ENCODE measurements around the gene PCGF3.
A peak's percentile ranks its signal among the peaks of the same experiment; 100 is the strongest.
"Not testable (repeated sequence)": the region's sequence is repeated elsewhere in the genome, so short reads cannot be mapped to it uniquely, and the experiment has no call there.

The PCGF3 gene

DNA sequence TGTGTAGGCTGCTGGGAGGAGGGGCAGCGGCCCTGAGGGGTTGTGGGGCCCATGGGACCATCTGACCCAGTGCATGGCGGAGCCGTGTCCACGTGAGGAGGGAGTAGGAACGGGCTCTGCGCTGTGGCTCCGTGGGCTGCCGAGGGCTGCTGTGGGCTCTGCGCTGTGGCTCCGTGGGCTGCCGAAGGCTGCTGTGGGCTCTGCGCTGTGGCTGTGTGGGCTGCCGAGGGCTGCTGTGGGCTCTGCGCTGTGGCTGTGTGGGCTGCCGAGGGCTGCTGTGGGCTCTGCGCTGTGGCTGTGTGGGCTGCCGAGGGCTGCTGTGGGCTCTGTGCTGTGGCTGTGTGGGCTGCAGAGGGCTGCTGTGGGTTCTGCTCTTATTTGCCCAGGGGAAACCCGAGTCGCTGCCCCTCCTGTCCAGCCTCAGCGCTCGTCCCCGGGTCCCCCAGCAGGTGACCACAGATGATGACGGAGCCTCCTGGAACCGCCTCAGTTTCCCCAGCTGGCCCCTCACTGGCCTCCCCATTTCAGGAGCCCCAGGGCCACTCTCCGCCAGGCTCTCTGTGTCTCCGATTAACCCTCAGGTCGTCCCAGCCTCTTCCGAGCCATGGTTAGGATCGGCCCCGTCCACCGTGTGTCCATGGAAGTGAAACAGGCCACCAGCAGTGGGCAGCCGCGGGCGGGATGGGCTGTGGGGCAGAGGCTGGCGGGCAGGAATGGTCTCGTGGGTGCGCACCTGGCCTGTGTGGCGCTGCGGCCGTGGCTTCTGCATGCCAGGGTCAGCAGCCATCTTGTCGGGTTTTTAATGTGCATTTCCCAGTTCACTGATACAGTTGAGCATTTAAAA, 20.0 kb downstream of the PCGF3 start:
- no peak for DNase-seq (ENCODE audit: low spot score)

DNA sequence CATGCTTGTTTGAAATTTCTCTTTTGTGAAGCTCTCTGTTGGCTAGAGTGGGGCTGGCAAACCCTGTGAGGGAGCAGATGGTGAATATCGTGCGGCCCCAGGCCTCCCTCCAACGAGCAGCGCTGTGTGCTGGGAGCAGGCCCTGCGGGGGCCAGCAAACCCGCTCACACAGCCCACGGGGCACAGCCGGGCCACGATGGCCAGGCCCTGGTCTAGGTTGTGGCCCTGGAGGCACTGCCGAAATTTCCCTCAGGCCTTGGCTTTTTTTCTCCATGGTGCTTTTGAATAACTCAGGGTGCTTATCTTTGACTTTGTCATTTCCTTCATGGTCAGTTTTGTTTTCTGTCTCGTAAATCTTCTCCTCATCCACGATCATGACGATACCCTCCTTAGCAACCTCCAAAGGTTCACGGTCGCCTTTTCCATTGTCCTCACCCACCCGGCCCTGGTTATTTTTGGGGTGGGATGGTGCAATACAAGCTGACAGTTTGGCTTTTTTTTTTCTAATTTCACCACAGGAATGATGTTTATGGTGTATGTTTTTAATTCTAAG, 20.7 kb downstream of the PCGF3 start:
- DNase-seq (ENCODE audit: low spot score) = no peak

DNA sequence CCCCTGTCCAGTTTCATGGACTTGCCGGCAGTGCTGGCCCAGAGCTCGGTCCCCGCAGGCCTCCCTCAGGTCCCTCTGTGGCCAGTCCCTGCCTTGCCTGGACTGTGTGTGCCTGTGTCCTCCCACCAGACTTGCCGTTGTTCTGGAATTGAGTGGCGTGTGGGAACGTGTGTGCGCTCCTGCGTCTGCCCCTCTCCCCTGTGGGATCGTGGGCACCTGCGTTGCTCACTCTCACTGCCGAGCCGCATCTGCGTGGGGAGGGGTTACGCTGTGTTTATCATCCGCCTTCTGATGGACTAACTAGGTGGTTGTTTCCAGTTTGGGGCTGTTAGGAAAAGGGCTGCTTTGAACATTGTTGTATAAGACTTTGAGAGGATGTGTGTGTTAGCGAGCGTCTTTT, 21.2 kb downstream of the PCGF3 start:
- DNase-seq (ENCODE audit: low spot score) = no peak

DNA sequence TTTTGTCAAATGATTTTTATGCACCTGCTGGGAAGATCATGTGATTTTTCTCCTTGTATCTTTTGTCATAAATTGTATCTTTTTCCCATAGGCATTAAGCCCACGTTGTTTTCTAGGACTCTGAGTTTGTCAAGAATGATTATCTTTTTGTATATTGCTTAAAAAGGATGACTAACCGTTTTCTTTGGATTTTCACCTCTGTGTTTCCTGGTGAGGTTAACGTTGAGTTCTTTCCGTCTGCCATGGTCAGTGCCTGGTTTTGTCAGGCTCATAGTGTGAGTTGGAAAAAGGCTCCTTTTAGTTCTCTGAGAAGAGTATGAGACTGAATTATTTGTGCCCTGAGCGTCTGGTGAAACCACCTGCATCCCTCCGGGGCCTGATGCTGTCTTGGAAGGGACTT, 21.9 kb downstream of the PCGF3 start:
- no peak for DNase-seq (ENCODE audit: low spot score)

DNA sequence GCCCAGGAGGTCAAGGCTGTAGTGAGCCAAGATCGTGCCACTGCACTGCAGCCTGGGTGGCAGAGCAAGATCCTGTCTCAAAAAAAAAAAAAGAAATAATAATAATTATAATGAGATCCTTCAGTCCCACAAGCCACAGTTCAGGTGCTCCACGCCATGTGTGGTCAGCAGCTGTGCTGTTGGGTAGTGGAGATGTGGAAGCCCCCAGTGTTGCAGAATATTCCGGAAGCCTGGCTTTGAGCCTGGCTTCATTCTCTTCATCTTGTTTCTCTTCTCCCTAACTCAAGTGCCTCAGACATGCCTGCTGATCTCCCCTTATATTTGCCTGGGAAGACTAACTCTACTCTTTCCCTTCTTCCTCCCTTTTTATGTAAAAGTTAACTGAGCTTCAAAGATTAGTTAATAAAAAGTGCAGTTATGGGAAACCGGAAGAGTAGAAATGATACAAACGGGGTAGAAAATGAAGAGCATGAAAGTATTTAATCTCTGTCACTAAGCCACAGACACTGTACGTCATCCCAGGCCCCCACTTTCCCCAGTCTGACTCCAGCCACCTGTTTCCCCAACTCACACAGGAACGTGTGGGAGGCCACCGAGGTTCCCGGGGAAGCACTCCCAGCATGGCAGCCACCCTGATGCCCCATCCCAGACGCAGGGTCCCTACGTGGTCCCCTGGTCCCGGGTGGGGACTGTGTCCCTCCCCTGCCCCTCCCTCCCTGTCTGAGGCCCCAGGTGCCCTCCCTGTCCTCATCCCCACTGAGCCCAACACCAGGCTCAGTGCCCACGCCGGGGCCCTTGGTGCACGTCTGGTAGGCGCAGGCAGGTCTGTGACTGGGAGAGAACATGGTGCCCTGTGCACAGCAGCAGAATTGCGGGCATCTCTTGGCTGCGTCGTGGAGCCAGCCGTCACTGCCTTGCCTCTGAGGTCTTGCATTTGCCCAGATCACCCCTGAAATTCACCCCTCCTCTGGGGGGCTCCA, 24.0 kb downstream of the PCGF3 start:
- no peak for DNase-seq (ENCODE audit: low spot score)

DNA sequence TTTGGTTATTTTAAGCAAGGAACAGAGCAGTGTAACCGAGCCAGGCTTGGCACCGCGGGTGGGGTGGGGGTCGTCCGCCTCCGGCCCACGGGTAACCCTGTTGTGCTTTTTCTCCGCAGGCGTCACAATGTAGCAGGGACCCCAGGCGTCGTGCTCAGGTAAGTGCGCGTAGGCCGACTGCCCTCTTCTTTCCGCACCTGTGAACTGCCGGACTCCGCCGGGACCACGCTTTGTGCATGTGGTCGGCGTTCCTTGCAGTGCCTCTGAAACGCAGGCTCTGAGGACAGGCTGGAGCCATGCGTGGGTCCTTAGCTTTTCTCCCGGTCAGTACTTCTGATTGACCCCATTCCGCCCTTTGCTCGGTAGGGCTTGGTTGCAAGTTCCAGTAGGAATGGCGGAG, 24.9 kb downstream of the PCGF3 start:
- DNase-seq (ENCODE audit: low spot score) = no peak

DNA sequence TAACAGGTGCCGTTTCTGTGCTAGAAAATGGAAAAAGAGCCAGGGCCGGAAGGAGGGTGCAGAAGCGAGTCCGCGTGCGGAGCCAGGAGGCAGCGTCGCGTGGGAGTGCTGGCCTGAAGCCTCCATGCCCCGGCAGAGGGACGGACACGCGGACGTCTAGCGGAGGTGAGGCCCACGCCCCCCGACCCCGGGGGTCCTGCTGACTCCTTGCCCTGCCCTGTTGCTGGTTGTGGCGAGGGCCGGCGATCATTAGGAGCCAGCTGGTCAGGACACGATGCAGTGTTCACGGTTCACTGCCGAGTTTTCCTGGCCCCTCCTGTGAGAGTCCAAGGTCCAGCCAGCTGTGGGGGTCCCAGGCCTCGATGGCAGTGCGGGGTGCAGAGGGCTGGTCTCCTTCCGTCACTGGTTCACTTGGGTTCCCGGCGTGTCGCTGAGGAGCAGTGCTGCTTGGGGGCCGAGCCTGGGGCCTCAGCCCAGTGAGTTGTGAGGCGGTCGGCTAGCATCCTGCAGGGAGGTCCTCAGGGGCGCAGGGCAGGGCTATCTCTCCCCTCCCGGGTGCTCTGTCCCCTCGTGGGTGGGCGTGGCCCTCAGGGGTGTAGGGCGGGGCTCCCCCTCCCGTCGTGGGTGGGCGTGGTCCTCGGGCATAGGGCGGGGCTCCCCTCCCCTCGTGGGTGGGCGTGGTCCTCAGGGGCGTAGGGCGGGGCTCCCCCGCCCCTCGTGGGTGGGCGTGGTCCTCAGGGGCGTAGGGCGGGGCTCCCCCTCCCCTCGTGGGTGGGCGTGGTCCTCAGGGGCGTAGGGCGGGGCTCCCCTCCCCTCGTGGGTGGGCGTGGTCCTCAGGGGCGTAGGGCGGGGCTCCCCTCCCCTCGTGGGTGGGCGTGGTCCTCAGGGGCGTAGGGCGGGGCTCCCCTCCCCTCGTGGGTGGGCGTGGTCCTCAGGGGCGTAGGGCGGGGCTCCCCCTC, 25.6 kb downstream of the PCGF3 start:
- DNase-seq (ENCODE audit: low spot score) = not testable (repeated sequence)

DNA sequence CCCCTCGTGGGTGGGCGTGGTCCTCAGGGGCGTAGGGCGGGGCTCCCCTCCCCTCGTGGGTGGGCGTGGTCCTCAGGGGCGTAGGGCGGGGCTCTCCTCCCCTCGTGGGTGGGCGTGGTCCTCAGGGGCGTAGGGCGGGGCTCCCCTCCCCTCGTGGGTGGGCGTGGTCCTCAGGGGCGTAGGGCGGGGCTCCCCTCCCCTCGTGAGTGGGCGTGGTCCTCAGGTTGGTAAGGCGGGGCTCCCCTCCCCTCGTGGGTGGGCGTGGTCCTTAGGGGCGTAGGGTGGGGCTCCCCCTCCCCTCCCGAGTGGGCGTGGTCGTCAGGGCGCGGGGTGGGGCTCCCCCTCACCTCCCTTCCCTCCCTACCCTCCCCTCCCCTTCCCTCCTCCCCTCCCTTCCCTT, 26.3 kb downstream of the PCGF3 start:
- DNase-seq (ENCODE audit: low spot score) = not testable (repeated sequence)

DNA sequence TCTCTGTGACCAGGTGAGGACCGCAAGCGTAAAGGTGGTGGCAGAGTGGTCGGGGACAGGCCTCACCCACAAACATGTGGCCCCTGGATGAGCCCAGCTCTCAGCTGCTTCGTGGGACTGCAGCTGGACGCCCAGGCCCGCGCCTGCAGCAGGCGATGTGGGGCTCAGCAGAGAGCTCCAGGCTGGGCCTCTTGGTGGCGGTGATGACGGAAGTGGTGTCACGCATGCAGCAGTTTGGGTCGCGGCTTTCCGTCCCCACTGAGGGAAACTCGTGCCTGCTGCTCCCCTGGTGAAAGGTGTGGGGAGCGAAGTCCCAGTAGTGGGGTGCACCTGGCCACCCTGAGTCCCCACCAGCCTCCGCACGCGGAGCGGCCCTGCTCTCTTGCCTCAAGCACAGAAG, 26.9 kb downstream of the PCGF3 start:
- no peak for DNase-seq (ENCODE audit: low spot score)

DNA sequence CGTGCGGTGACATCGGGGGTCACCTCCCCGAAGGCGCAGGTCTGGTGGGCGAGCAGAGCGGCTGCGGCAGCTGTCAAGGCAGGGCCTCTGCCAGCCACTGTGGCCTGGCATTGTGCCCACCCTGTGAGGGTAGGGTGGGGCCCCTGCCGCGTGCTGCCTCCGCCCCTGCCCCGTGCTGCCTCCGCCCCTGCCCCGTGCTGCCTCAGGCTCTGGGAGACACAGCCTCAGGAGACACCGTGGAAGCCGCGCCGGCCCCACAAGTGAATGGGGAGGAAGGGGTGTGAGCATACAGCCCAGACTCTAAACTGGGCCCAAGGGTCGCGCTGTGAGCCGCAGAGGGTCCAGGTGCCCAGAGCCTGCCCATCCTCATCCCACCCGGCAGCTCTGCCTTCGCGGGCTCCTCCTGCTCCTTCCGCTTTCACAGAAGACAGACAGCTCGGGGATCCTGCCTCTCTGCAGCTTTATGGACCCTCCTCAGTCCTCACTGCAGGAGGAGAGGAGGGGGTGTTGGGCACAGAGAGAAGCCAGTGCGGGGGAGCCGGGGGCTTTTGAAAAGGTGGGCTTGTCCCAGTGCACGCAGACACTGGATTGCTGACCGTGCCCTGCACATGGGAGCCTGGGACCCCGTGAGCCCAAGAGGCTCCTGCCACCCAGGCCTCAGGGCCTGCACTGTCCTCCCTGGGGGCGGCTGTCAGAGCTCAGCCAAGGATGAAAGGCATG, 27.4 kb downstream of the PCGF3 start:
- no peak for DNase-seq (ENCODE audit: low spot score)

DNA sequence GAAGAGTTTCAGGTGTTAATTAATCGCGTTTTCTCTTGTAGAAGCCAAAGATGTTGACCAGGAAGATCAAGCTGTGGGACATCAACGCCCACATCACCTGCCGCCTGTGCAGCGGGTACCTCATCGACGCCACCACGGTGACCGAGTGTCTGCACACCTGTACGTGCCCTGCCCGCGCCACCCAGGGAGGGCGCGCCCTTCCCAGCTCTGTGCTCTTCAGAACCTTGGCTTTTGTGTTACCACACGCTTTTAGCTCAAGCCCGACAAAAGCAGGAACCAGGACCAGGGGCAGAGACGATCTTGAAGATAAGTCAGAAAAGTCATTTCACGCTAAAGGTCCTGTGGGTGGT, 28.0 kb downstream of the PCGF3 start:
- DNase-seq (ENCODE audit: low spot score) = no peak

DNA sequence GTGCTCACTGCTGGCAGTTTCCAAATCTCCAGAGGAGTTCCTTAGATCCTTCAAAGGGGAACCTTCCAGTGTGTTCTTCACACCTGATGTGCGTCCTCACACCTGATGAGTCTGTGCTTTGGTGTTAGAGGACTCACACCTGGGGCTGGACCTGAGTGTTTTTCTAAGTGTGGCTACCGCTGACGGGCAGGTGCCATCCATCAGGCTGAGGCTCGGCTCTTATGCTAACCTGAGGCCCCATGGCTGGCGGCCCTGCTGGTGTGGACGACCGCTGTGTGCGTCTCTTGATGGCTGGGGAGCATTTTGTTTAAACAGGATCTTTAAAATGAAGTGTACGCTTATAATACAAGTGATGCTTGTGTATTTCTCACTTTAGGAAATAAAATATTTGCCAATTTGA, 28.4 kb downstream of the PCGF3 start:
- no peak for DNase-seq (ENCODE audit: low spot score)

DNA sequence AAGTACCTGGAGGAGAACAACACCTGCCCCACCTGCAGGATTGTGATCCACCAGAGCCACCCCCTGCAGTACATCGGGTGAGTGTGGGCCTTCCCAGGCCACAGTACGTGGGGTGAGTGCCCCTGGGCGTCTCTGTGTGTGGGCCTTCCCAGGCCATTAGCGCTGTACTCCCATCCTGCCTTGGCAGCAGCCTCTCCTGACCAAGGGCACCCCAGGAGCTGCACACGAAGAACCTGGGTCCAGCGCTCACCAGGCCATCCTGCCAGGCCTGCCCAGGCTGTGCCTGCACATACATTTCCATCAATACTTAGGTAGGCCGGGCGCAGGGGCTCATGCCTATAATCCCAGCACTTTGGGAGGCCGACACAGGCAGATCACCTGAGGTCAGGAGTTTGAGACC, 29.3 kb downstream of the PCGF3 start:
- DNase-seq (ENCODE audit: low spot score) = no peak

DNA sequence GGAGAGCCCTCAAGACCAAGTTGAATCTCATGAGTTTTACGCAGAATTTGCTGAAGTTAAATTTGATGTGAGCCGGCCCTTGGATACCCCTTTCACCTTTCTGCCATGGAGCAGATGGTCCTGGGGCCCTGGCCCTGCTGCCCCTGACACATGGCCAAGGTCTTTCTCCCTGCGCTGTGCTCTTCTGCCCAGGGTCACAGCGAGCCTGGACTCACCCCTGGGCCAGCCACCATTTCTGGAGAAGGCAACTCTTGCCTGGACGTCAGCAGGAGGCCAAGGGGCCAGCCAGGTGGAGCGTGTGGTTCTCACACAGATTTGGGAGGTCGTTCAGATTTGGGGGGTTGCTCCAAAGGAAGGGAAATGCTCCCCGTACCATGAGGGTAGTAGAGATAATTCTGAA, 30.0 kb downstream of the PCGF3 start:
- no peak for DNase-seq (ENCODE audit: low spot score)

DNA sequence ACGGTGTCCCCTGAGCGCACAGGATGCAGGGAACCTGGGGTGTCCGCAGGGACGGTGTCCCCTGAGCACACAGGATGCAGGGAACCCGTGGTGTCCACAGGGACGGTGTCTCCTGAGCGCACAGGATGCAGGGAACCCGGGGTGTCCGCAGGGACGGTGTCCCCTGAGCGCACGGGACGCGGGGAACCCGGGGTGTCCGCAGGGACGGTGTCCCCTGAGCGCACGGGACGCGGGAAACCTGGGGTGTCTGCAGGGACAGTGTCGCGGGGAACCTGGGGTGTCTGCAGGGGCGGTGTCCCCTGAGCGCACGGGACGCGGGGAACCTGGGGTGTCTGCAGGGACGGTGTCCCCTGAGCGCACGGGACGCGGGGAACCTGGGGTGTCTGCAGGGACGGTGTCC, 30.9 kb downstream of the PCGF3 start:
- DNase-seq (ENCODE audit: low spot score) = not testable (repeated sequence)

DNA sequence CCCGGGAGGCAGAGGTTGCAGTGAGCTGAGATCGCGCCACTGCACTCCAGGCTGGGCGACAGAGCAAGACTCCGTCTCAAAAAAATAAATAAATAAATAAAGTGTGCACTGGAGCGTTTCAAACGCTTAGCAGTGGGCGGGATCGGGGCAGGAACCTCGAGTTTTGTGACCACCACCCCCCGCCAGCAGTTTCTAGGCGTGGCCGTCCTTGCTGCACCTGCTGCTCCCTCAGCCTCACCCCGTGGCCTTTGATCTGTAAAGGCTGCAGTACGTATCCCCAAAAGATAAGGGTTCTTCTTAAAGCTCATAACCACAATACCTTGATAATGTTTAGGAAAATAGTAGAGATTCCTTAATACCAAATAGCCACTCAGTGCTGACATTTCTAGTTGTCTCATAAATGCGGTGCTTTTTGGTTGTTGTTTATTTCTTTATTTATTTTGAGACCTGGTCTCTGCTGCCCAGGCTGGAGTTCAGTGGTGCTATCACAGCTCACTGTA, 33.2 kb downstream of the PCGF3 start:
- peak; percentile 22 for DNase-seq (ENCODE audit: low spot score)

DNA sequence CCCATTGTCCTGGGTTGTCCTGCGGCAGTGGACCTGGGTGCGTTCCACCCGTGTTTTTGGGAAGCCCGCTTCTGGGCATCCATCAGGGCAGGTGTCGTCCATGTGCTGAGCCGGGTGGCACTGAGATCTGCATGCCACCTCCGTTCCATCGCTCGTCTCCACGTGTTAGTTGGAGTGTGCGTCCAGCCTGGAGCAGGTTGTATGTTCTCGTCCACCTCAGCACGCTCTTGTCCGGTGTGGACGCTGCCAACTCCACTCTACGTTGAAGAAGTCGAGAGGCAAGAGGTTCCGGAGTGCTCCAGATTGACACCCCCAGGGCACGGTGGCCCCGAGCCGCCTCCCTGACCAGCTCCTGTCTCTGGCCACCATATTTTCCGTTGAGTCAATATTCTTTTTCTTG, 33.9 kb downstream of the PCGF3 start:
- no peak for DNase-seq (ENCODE audit: low spot score)

DNA sequence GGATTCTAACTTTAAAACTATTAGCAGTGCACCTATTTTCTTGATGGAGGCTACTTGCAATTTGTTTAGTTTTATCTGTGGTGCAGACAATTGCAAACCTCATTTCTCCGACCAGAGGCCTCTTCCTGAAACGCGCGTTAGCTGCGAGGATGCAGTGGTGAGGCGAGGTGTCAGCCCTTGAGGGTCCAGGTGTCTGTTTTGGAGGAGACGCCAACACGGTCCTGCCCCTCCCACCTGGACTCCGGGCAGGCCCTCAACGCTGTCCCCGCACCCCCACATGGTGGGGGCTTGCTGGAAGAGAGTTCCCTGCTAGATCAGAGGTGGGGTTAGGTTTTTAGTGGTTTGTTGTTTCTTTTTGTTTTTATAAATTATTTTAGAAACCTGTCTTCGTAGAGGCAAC, 34.4 kb downstream of the PCGF3 start:
- no peak for DNase-seq (ENCODE audit: low spot score)

DNA sequence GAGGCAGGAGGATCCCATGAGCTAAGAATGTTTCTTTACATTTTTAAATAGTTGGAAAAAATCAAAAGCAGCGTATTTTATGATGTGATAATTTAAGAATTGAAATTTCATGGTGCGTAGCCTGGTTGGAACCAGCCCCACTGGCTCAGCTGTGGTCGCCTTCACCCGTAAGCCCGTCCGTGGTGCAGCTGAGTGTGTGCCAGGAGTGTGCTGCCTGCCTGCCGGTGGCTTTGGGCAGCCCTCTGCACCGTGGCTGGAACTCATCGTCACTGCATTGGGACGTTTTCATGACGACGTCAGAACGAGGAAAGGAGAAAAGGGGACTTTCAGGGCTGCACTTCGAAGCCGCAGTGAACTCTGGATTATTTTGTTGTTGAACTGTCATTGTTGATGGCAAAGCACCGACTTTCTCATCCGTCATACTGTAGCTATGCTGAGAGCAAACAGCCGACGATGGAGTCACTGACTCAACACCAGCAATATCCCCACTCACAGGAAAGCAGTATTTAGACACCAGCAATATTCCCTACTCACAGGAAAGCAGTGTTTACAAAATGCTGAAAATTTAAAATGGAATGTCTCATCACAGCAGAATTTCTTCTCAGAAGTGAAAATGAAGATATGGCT, 35.1 kb downstream of the PCGF3 start:
- no peak for DNase-seq (ENCODE audit: low spot score)

DNA sequence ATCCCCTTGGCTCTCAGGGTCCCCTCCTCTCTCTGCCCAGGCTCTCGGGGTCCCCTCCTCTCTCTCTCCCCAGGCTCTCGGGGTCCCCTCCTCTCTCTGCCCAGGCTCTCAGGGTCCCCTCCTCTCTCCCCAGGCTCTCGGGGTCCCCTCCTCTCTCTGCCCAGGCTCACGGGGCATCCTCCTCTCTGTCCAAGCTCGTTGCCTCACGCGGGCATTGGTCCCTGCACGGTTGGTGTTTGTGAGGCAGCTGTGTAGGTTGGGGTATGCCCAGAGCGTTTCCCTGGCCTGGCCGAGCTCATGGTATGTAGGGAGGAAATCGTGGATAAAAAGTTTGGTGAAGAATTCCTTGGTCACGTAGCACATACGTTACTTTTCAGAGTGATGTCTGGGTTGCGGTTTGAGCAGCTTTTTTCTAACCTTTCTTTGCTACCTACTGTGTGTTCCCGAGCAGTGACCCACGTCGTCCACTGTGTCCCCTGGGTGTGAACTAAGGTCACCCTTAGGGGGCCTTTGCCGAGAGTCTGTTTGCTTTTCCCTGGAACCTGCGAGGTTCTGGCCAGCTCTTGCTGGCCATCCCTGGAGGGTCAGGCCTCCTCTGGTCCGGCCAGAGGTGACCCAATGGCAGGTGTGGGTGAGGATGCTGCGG, 36.6 kb downstream of the PCGF3 start:
- no peak for DNase-seq (ENCODE audit: low spot score)
